Prostate gland (tissue), 2 donors: Measurements from ENCODE around the gene KMT2A.

Experiments
- CTCF ChIP-seq, 4 experiments: fragments of 200-600 bp in 2 of 4; fragments of 450-650 bp in 2 of 4; sonication (generic) in 2 of 4; IDR thresholded peaks; 1 replicate in 3 of 4; 2 replicates in 1 of 4; pipeline ENCODE4 v1.5.1; 2016 to 2019; ENCODE audit warnings: antibody characterized with exemption in 4 of 4, mild to moderate bottlenecking in 2 of 4, moderate library complexity in 2 of 4
- POLR2A ChIP-seq: fragments of 450-650 bp; IDR thresholded peaks from one replicate; pipeline ENCODE4 v1.6.1; 2016; ENCODE audit warnings: antibody characterized with exemption, mild to moderate bottlenecking
- POLR2AphosphoS5 ChIP-seq: sonication (generic); formaldehyde crosslinking; IDR thresholded peaks from one replicate; pipeline ENCODE4 v1.6.1; 2017; ENCODE audit warnings: antibody characterized with exemption

- TF ChIP-seq CTCF (IDR thresholded peaks at IDR 0.05) = no peak
- no peak for TF ChIP-seq POLR2AphosphoS5
- no peak for TF ChIP-seq POLR2A
Observed at GRCh38 chr11:118574636-118575035, 138.3 kb downstream of the KMT2A start.
